Erythroblast (primary cell): ENCODE measurements around the gene TBPL1.

Experiments used
- DNase-seq, 2 experiments: peaks; one replicate each; lab custom pipeline; 2025; lab: John Stamatoyannopoulos, UW
- GATA1 ChIP-seq: IDR thresholded peaks from 2 replicates; pipeline ENCODE4 v1.6.1; 2011; ENCODE audit warnings: low read depth, mild to moderate bottlenecking, control low read depth, low read length, moderate library complexity
- POLR2A ChIP-seq: IDR thresholded peaks from 2 replicates; pipeline ENCODE4 v1.6.1; 2011; ENCODE audit warnings: mild to moderate bottlenecking, low read length

Gene TBPL1

DNA sequence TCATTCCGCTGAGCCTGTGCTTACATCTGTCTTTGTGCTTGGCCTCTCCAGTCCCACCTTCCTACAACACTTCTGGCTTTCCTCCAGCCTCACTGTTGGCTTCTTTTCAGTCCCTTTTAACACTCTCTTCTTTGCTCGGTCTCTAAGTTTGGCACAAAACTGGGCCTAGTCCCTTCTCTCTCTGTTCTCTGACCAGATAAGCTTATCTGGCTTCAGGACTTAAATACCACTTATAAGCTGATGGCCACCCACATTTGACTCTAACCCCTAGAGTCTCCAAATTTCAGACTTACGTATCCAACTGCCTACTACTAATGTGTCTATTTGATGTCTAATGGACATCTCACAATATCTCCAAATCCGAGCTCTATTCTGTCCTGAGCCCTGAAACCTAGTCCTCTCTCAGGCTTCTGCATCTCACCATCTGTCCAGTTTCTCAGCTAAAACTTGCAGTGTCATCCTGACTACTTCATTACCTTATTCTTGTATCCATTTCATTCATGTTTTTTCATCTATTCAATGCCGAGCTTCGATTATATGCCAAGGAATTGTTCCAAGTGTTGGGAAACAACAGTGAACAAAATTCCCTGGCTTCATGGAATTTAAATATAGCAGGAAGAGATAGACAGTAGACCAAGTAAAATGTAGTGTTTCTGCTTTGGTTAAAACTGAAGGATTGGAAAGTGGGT is 40.1 kb downstream of the TBPL1 start:
- TF ChIP-seq POLR2A = no peak
- no peak for TF ChIP-seq GATA1
- peak; percentile 53 to 55 for DNase-seq

DNA sequence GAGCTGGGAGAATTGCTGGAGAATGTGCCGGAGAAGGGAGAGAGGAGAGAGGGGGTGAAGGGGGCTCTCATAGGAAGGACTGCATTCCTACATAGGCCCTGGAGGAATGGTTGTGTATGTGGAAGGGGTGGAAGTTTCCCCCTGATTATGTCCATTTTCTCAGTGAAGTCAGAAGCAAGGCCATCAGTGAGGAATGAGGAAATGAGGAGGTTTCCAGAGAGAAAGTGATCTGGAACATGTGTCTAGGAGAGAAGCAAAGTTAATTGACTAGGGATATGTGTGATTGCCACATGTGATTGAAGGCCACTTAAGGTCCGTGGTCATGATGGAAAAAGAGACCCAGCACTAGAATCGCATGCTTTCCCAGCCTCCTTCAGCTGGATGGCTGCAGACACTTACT is 42.3 kb downstream of the TBPL1 start:
- no peak for DNase-seq
- no peak for TF ChIP-seq GATA1
- TF ChIP-seq POLR2A = no peak

DNA sequence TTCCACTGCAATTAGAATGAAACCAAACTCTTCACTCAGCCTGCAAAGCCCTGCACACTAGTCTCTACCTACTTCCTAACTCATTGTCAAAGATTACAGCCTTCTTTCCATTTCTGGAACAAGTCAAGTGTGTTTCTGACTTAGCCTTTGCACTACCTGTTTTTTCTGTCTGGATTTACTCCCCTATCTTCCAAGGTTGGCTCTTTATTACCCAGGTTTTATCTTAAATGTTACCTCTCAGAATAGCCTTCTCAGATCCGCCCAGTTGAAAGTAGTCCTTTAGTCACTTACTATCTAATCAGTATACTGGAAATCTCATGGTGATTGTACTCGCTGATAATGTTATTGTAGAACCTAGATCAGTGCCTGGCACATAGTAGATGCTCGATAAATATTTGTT is 42.7 kb downstream of the TBPL1 start:
- no peak for DNase-seq
- TF ChIP-seq GATA1 (no peak), POLR2A (no peak)

DNA sequence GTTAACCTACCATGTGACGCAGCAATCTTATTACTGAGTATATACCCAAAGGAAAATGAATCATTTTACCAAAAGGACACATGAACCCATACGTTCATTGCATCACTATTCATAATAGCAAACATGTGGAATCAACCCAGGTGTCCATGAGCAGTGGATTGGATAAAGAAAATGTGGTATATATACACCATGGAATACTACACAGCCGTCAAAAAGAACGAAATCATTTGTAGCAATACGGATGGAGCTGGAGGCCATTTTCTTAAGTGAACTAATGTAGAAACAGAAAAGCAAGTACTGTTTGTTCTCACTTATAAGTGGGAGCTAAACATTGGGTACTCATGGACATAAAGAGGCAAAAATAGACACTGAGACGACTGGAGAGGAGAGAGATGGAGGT is 44.2 kb downstream of the TBPL1 start:
- DNase-seq = no peak
- no peak for TF ChIP-seq GATA1
- TF ChIP-seq POLR2A = no peak

DNA sequence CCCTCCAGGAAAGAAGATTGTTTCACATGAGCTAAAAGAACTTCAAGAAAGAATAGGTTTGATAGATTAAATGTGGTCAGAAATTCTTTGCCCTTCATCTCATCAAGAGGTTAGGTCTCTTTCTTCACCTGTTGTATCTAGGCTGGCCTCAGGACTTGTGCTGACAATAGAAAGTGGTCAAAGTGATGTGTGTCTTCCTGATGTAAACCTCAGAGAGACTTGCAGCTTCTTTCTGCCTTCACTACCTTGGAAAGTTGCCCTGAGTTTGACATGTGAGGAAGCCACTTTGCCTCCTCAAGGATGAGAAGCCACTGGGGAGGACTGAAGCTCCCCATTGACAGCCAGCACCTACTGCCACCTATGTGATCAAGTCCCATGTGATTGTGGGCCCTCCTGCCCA is 46.3 kb downstream of the TBPL1 start:
- DNase-seq = no peak
- no peak for TF ChIP-seq POLR2A
- no peak for TF ChIP-seq GATA1

DNA sequence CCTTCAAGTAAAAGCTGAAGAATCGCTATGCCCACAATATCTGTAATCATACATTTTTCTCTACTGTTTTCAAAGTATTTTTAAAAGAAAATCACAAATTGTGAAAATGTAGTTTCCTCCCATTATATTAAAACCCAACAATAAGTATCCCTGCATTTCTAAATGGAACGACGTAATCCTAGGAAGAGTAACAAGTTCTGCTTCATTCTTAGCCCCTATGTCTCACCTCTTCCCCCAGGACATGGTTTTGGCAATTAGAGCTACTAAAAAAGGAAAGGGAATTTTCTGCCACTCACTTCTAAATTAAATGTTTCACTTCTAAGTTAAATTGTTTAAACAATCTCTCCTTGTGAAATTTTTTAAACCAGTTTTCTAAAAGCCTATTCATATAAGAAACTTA is 47.4 kb downstream of the TBPL1 start:
- no peak for TF ChIP-seq GATA1
- TF ChIP-seq POLR2A = no peak
- no peak for DNase-seq

DNA sequence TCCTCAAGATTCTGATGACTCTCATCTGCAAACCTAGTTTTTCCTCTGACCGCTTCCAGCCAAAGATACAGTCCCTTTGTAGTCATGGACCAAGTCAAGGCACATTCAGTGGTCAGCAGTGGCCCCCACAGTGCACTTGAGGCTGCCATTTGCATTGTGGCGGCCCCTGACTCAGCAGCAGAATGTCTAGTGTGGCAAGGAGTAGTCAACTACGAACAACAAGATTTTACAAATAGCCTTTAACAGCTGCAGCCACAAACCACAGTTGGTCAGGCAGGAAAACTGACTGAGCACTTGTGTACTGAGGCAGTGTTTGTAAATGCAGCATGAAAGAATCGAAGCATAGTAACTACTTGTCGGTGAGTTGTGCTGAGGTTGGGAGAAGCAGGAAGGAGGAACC is 49.8 kb downstream of the TBPL1 start:
- DNase-seq = no peak
- no peak for TF ChIP-seq POLR2A
- no peak for TF ChIP-seq GATA1

DNA sequence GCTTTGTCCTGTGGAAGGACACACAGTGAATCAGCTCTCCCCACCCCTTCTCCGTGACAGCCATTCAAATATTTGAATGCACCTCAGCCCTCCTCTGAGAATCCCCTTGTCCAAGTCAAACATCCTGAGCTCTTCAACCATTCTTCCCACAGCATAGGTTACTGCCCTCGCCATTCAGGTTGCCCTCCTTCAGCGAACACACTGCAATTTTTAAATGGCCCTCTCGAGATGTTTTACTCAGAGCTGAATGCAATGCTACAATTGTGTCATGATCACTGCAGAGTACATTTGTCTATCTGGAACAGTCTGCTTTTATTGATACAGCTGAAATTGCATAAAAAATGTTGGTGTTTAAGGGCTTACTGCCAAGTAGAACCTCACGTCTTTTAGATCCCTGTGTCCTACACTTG is 50.5 kb downstream of the TBPL1 start:
- TF ChIP-seq POLR2A (no peak), GATA1 (no peak)
- no peak for DNase-seq

DNA sequence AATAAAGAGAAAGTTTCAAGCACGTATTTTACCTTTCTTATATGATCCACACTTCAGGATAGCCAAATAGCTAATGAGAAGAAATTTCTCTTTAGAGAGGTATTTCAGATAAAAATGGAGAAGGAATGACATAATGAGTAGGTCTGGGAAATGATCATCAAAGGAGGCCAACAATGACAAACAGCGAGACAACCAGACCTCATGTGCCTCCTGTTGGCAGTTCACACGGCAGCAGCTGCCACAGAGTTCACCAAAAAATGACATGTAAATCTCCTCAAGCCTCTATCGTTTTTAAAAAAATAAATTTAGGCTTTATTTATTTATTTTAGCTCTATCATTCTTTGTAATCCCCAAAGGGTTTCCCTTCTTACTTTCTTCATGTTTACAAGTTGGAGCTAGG is 51.7 kb downstream of the TBPL1 start:
- peak in 1 of 2 experiments; percentile 3 for DNase-seq
- TF ChIP-seq GATA1 (no peak), POLR2A (no peak)

DNA sequence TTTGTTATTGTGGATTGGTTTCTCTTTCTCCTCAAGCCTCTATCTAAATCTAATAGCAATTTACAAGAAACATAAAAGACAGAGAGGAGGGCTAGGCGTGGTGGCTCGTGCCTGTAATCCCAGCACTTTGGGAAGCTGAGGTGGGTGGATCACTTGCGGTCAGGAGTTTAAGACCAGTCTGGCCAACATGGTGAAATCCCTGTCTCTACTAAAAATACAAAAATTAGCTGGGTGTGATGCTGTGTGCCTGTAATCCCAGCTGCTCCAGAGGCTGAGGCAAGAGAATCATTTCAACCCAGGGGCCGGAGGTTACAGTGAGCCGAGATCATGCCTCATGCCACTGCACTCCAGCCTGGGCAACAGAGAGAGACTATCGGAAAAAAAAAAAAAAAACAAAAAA is 52.8 kb downstream of the TBPL1 start:
- DNase-seq = no peak
- TF ChIP-seq GATA1 (no peak), POLR2A (no peak)

DNA sequence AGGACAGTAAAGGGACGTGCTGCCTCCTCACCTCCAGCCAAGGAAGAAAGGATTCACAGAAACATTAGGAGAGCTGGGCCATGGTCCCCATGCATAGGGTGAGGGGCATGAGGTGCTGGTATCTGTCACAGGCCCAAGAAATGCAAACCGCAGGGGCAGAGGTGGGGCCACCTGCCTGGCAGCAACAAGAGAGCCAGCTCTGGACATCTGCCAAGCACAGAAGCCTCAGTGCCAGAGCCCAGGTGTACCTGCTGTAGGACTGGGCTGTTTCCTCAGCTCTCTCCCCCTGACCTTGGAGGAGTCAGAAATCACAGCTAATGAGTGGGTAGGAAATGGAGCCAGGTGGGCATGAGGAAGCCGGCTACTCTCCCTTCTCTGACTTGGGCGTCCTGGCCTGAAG is 54.1 kb downstream of the TBPL1 start:
- no peak for DNase-seq

DNA sequence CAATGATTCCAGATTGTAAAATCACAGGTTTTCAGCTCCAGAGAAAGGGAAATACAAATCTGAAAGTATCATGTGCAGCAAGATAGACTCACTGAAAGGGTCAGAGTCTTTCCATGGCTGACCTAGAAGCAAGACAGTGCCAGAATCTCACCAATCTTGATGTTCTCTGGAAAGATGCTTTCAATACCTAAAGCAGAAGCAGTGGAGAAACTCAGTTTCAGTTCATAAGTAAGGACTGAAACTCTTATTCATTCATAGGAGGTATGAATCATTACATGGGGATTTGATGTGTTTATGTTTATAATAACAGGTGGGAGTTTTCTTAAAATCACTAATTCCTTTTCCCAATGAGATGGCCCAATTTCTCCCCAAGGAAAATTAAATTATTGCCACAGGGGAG is 56.9 kb downstream of the TBPL1 start:
- DNase-seq = no peak
- TF ChIP-seq POLR2A (no peak), GATA1 (no peak)

More for the DNA sequence above, 54.1 kb downstream of the TBPL1 start:
- TF ChIP-seq POLR2A (no peak), GATA1 (no peak)

DNA sequence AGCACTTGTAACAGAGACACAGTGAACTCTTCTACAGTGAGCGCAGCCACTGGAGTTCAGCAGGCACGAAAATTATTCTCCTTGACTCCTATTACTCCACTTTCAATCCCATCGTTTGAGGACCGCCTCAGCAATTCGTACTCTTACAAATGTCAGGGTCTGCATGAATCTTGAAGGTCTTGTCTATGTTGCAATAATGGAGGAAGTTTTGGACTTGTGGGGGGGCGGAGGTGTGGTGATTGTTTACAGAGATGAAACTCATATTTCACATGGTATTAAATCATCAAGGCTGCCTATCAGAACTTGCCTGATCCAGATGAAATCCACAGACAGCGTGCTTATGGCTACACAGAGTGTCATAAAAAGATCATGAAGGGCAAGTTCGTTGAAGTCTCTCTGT is 57.4 kb downstream of the TBPL1 start:
- no peak for TF ChIP-seq POLR2A
- no peak for TF ChIP-seq GATA1
- no peak for DNase-seq

DNA sequence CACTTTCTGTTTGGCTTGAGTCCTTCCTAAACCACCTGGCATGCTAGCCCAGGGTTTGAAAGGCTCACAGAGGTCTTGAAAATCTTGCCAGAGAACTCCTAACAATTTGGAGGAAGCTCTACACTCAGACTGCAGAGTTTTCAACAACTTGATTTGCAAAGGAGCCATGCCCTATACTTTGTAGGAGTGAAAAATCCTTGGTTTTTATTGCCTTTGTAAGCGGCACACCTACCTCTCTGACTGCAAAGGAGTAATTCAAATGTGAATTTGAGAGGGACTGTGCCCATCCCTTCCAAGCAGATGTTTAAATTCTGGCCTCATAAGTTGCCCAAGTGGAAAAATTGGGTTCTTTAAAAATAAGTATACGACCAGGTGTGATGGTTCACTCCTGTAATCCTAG is 58.0 kb downstream of the TBPL1 start:
- DNase-seq = no peak
- no peak for TF ChIP-seq GATA1
- TF ChIP-seq POLR2A = no peak

DNA sequence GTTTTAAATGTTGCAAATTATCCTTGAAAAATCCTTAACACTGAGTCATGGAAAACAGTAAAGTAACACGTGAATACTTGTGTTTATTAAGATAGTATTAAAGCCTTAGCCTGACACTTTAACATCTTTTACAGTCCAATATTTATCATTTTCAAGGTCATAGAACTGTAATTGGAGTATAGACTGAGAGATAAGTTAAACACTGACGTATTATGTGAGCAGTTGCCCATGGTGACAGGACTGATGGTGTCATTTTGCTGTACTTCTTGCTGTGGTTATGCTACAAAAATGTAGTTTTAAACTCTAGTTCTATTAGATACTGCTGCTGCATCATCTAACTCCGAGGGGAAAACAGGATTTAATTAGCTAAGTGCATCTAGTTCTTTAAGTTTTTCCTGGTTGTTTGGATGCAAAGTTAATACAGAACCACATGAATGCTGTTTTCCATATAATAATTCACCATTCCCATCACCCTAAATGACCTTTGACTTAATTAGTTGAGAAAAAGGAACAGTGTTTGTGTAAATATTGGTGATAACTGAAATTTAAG is 61.6 kb downstream of the TBPL1 start:
- no peak for DNase-seq
- TF ChIP-seq GATA1 (no peak), POLR2A (no peak)
